Heart left ventricle (tissue), 13 donors: ENCODE measurements around the gene ESPL1.

Source experiments
- POLR2A ChIP-seq, 2 donors: fragments of 450-650 bp; IDR thresholded peaks; one replicate each; pipeline ENCODE4 v1.6.1; 2017; ENCODE audit warnings: antibody characterized with exemption in 2 of 2, mild to moderate bottlenecking in 2 of 2, moderate library complexity in 2 of 2
- TF ChIP-seq, protein P1 (sequence below), 12 donors: fragments of 200-600 bp; sonication (generic) in 4 of 12; IDR thresholded peaks; one replicate each; pipeline versions ENCODE4 v1.5.0 to v1.8.0; 2018 to 2022; ENCODE audit warnings: antibody characterized with exemption in 12 of 12, mild to moderate bottlenecking in 5 of 12
- donor health status: ischemic (EF 13 %, LVEDD 7.1; RV severe dilation, severe dysfunction).
- donor health status: DM: no; HTN: yes; CAD: no.
- donor health status: DM: no; HTN: no; CAD: no.
- donor health status: ischemic (EF 25% LVEDD 6.9; RV normal size, moderate dysfunction).
- donor health status: ischemic (EF 25% LVEDD 5.7; RV mildly dilated, moderate dysfunction).
- donor health status: ischemic (EF 35%, LVEDD 5.7; RV mildly dilated, moderate dysfunction).
- donor health status: nonischemic (EF 11% LVEDD 7.7; RV severe dilation, severe dysfunction).
- donor health status: DM: yes; HTN: yes; CAD: no.
- donor health status: PGD.
- donor health status: ischemic (EF 29% LVEDD 5.4; RV normal size, mild dysfunction).
- donor health status: nonischemic (EF 23%, LVEDD 6.1; RV moderate dilation, normal function).

GRCh38 chr12:53227836-53228235 is 40.3 kb upstream of the ESPL1 start:
- TF ChIP-seq, protein P1, sequence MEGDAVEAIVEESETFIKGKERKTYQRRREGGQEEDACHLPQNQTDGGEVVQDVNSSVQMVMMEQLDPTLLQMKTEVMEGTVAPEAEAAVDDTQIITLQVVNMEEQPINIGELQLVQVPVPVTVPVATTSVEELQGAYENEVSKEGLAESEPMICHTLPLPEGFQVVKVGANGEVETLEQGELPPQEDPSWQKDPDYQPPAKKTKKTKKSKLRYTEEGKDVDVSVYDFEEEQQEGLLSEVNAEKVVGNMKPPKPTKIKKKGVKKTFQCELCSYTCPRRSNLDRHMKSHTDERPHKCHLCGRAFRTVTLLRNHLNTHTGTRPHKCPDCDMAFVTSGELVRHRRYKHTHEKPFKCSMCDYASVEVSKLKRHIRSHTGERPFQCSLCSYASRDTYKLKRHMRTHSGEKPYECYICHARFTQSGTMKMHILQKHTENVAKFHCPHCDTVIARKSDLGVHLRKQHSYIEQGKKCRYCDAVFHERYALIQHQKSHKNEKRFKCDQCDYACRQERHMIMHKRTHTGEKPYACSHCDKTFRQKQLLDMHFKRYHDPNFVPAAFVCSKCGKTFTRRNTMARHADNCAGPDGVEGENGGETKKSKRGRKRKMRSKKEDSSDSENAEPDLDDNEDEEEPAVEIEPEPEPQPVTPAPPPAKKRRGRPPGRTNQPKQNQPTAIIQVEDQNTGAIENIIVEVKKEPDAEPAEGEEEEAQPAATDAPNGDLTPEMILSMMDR (IDR thresholded peaks at IDR 0.05), result no peak
- no peak for TF ChIP-seq POLR2A (IDR thresholded peaks at IDR 0.05)
